ENCODE results near the gene PPFIA2. TPM values are rescaled to one million over a fixed set of nuclear protein-coding genes. Genes with fewer than 3 reads are reported as not detected.

The PPFIA2 gene
- polyA plus RNA-seq, 3 donors, result not detected

GRCh38 chr12:81333812-81334211 is 425.3 kb downstream of the PPFIA2 start:
- Histone ChIP-seq H3K4me1 (ENCODE audit: control insufficient read depth in 1 of 2, insufficient read depth in 2 of 2, low read length in 2 of 2) (no peaks in the 10 kb centered on the region), H3K27ac (ENCODE audit: low read depth in 1 of 2, low read length in 2 of 2) (no peak overlapping the region), H2AFZ (ENCODE audit: insufficient read depth, low read depth, low read length, poor library complexity, severe bottlenecking) (no peak overlapping the region), H4K20me1 (ENCODE audit: insufficient read depth, low read length) (no peaks in the 10 kb centered on the region), H3K79me2 (ENCODE audit: insufficient read depth, low read length) (no peaks in the 10 kb centered on the region), H3K9ac (ENCODE audit: insufficient read depth, low read length, poor library complexity, severe bottlenecking) (no peak overlapping the region), H3K4me2 (replicated peaks; ENCODE audit: extremely low read depth, low read length, poor library complexity, severe bottlenecking) (no peak overlapping the region), H3K27me3 (ENCODE audit: control insufficient read depth in 2 of 2, insufficient read depth in 2 of 2, low read length in 2 of 2) (no peaks in the 10 kb centered on the region), H3K4me3 (replicated peaks in 1 of 3; ENCODE audit: low read depth in 2 of 3, low read length in 3 of 3) (no peak overlapping the region), H3K36me3 (replicated peaks in 1 of 2; ENCODE audit: control insufficient read depth in 1 of 2, insufficient read depth in 2 of 2, low read length in 2 of 2) (no peaks in the 10 kb centered on the region), H3K9me3 (replicated peaks in 1 of 2; ENCODE audit: control insufficient read depth in 1 of 2, insufficient read depth in 1 of 2, low read length in 2 of 2) (no peaks in the 10 kb centered on the region)
- Mint-ChIP-seq H3K27ac (no peak overlapping the region), H3K9me3 (peaks cover 0 to 1% (median 0%) of the 10 kb centered on the region in 7 donors), H3K4me1 (no peaks in the 10 kb centered on the region), H3K4me3 (no peak overlapping the region), H3K27me3 (ENCODE audit: low read depth in 3 of 3) (peaks cover 0 to 2% (median 0%) of the 10 kb centered on the region in 3 donors), H3K36me3 (no peaks in the 10 kb centered on the region)
- TF ChIP-seq CTCF (IDR thresholded peaks at IDR 0.05), result no peak
- intact Hi-C loops (cut with micrococcal nuclease), result no loop called here
- DNase-seq, result no peak
- 100% methylated on average over 1 of the region's 2 CpGs for WGBS (ENCODE audit: insufficient coverage)

- peaks cover 0 to 2% (median 0%) of the 10 kb centered on the region in 3 donors for H3K27me3 Mint-ChIP-seq (ENCODE audit: low read depth in 3 of 3)
- Histone ChIP-seq H4K20me1 (ENCODE audit: insufficient read depth, low read length) (no peaks in the 10 kb centered on the region), H3K9ac (ENCODE audit: insufficient read depth, low read length, poor library complexity, severe bottlenecking) (no peak overlapping the region), H3K4me3 (replicated peaks in 1 of 3; ENCODE audit: low read depth in 2 of 3, low read length in 3 of 3) (no peak overlapping the region), H3K27ac (ENCODE audit: low read depth in 1 of 2, low read length in 2 of 2) (no peak overlapping the region), H3K9me3 (replicated peaks in 1 of 2; ENCODE audit: control insufficient read depth in 1 of 2, insufficient read depth in 1 of 2, low read length in 2 of 2) (no peaks in the 10 kb centered on the region), H3K79me2 (ENCODE audit: insufficient read depth, low read length) (no peaks in the 10 kb centered on the region), H3K4me2 (replicated peaks; ENCODE audit: extremely low read depth, low read length, poor library complexity, severe bottlenecking) (no peak overlapping the region), H3K27me3 (ENCODE audit: control insufficient read depth in 2 of 2, insufficient read depth in 2 of 2, low read length in 2 of 2) (no peaks in the 10 kb centered on the region), H2AFZ (ENCODE audit: insufficient read depth, low read depth, low read length, poor library complexity, severe bottlenecking) (no peak overlapping the region), H3K36me3 (replicated peaks in 1 of 2; ENCODE audit: control insufficient read depth in 1 of 2, insufficient read depth in 2 of 2, low read length in 2 of 2) (no peaks in the 10 kb centered on the region), H3K4me1 (ENCODE audit: control insufficient read depth in 1 of 2, insufficient read depth in 2 of 2, low read length in 2 of 2) (no peaks in the 10 kb centered on the region)
- intact Hi-C loops (cut with micrococcal nuclease), result no loop called here
- TF ChIP-seq CTCF (IDR thresholded peaks at IDR 0.05), result no peak
- H3K36me3 Mint-ChIP-seq, result no peaks in the 10 kb centered on the region
- no peak overlapping the region for H3K27ac Mint-ChIP-seq
- peaks cover 0 to 1% (median 0%) of the 10 kb centered on the region in 7 donors for H3K9me3 Mint-ChIP-seq
- no peaks in the 10 kb centered on the region for H3K4me1 Mint-ChIP-seq
- DNase-seq, result no peak
- 0% methylated on average over 2 of the region's 4 CpGs for WGBS (ENCODE audit: insufficient coverage)
- no peak overlapping the region for H3K4me3 Mint-ChIP-seq
These were observed 427.1 kb downstream of the PPFIA2 start for GRCh38 chr12:81332054-81332453.

Measured in CD14-positive monocyte (primary cell).